GM12875 (cell line): Measurements from ENCODE around the gene SEZ6.

Source experiments
- H3K4me3 ChIP-seq: one replicate; pipeline ENCODE4 v1.5.1; 2011; ENCODE audit warnings: low read depth, low read length, control low read depth
- TF ChIP-seq, protein P1 (sequence below): IDR thresholded peaks from 2 replicates; pipeline ENCODE4 v1.5.1; 2011; ENCODE audit warnings: low read depth, mild to moderate bottlenecking, control low read depth, inconsistent platforms, low read length, moderate library complexity, borderline replicate concordance; ENCODE audit not compliant: insufficient read depth

The SEZ6 gene

DNA sequence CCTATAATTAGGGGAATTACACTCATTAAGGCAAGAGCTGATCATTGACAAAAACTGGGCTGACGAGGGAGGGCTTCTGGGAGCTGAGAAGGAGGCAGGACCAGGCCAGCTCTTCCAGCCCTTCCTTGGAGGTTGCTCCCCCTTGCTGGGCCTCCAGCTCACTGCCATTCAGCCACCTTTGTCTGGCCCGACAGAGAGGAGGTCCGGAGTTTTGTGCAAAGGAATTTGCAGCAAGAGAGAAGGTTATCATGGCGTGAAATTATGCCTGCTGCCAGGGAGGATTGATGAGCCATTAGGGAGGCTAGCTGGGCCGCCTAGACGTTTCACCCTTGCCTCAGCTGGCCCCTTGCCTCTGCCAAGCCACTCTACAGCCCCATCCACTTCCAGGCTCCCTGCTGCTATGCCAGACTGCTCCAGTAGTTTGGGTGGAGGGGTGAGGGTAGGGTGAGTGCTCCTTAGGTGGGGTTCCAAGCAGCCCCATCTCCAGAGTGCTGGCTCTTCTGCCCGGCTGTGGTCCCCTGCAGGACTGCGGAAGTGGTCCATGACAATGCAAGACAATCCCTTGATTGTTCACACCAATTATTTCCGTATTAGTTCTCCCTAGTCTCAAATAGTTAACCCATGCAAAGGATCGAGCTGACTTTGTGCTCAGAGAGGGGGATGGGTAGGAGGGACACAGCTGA is 37.5 kb downstream of the SEZ6 start:
- H3K4me3 ChIP-seq = no peak overlapping the region
- TF ChIP-seq, protein P1, sequence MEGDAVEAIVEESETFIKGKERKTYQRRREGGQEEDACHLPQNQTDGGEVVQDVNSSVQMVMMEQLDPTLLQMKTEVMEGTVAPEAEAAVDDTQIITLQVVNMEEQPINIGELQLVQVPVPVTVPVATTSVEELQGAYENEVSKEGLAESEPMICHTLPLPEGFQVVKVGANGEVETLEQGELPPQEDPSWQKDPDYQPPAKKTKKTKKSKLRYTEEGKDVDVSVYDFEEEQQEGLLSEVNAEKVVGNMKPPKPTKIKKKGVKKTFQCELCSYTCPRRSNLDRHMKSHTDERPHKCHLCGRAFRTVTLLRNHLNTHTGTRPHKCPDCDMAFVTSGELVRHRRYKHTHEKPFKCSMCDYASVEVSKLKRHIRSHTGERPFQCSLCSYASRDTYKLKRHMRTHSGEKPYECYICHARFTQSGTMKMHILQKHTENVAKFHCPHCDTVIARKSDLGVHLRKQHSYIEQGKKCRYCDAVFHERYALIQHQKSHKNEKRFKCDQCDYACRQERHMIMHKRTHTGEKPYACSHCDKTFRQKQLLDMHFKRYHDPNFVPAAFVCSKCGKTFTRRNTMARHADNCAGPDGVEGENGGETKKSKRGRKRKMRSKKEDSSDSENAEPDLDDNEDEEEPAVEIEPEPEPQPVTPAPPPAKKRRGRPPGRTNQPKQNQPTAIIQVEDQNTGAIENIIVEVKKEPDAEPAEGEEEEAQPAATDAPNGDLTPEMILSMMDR = no peak

- H3K4me3 ChIP-seq = no peak overlapping the region
- TF ChIP-seq, protein P1 = no peak
These were observed 38.4 kb downstream of the SEZ6 start for GRCh38 chr17:28967221-28968135.

DNA sequence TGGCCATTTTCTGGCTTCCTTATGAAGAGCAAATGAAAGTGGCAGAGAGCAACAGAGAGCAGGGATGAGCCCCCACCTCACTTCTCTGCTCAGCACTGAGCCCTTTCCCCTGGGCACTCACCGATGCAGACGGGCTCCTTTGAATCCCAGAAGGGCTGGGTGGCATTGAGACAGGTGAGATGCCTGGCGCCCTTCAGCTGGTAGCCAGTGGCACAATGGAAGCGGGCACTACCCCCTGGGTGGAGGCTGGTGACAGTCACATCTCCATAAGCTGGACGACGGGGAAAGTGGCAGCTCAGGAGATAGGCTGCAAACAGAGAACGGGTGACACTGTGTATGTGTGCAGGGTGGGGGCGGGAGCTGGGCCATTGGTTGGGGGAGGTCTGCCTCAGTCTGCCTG is 42.0 kb downstream of the SEZ6 start:
- H3K4me3 ChIP-seq = no peak overlapping the region
- TF ChIP-seq, protein P1 = no peak

- TF ChIP-seq, protein P1 = no peak
- no peak overlapping the region for H3K4me3 ChIP-seq
These were observed 42.7 kb downstream of the SEZ6 start for GRCh38 chr17:28963055-28963611.

DNA sequence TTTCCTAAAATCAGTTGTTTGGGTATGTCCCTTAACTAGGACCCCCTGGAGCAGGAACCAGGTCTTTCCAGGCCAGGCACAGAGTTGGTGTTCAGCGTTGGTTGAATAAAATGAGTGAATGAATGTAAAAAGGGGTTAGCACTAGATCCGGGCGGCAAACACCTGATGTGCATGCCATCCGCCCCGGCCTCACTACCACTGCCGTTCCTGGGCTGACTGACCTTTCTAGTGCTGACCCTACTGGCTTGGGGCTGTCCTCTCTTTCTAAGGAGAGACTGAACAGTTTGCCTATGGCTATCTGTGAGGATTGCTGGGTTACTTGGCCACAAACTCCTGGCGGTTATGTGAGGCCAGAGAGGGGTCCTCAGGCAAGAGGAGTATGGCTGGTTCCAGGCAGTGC is 44.4 kb downstream of the SEZ6 start:
- TF ChIP-seq, protein P1 = no peak
- no peak overlapping the region for H3K4me3 ChIP-seq

GRCh38 chr17:28960256-28961061 is 45.4 kb downstream of the SEZ6 start:
- TF ChIP-seq, protein P1 = no peak
- no peak overlapping the region for H3K4me3 ChIP-seq
